Ovary (tissue), 9 donors: ENCODE results near the gene CDK18. TPM values are rescaled to one million over a fixed set of nuclear protein-coding genes. Genes with fewer than 3 reads are reported as not detected.

Experiments used
- DNase-seq, 5 donors: peaks; one replicate each; pipeline ENCODE4 v3.0.0-alpha.2; 2019 to 2020
- H3K27ac ChIP-seq, 2 donors: fragments of 200-600 bp; one replicate each; pipeline versions ENCODE4 v1.5.1 to v1.8.0; 2019 to 2022
- H3K27me3 ChIP-seq: fragments of 200-600 bp; one replicate; pipeline ENCODE4 v1.8.0; 2022
- H3K36me3 ChIP-seq: fragments of 200-600 bp; sonication (generic); one replicate; pipeline ENCODE4 v1.5.1; 2019
- H3K4me1 ChIP-seq: one replicate; pipeline ENCODE4 v1.8.1; 2013; ENCODE audit warnings: mild to moderate bottlenecking, moderate library complexity; ENCODE audit not compliant: insufficient read depth
- H3K4me3 ChIP-seq: fragments of 200-600 bp; sonication (generic); one replicate; pipeline ENCODE4 v1.5.1; 2017
- H3K9me3 ChIP-seq, 2 donors: fragments of 200-600 bp in 1 of 2; sonication (generic) in 1 of 2; one replicate each; pipeline versions ENCODE4 v1.5.1 to v1.8.1; 2013 to 2019; ENCODE audit warnings: mild to moderate bottlenecking in 1 of 2, moderate library complexity in 1 of 2
- CTCF ChIP-seq, 3 donors: fragments of 450-650 bp in 2 of 3; fragments of 200-600 bp in 1 of 3; IDR thresholded peaks; one replicate each; pipeline versions ENCODE4 v1.5.1 to v1.8.0; 2016 to 2022; ENCODE audit warnings: antibody characterized with exemption in 3 of 3, mild to moderate bottlenecking in 1 of 3
- EP300 ChIP-seq: sonication (generic); formaldehyde crosslinking; IDR thresholded peaks from one replicate; pipeline ENCODE4 v1.6.1; 2017; ENCODE audit warnings: antibody characterized with exemption
- POLR2A ChIP-seq: fragments of 450-650 bp; IDR thresholded peaks from one replicate; pipeline ENCODE4 v1.6.1; 2017; ENCODE audit warnings: antibody characterized with exemption, mild to moderate bottlenecking, moderate library complexity
- WGBS, 3 donors: extraction: QIAGEN DNeasy Blood & Tissue Kit in 1 of 3; methylation state at CpG; one replicate each; pipeline versions ENCODE4 v1.1.5 to v1.1.7; 2013 to 2017; 5-methylcytosine and 5-hydroxymethylcytosine counted together
- intact Hi-C, 4 donors: fragments of 100-400 bp; cut with DNase I; formaldehyde crosslinking; loops; one replicate each; pipeline versions ENCODE4 v1.11.0 to v1.15.1; 2022 to 2023
- polyA plus RNA-seq, 2 donors: library from polyadenylated mRNA; stranded (reverse); fragments of 200-250 nt in 1 of 2; fragments of 350-450 nt in 1 of 2; fragmentation: Illumina TruSeq in 1 of 2; extraction: RNeasy Lipid Tissue Mini Kit (QIAGEN cat#74804) in 1 of 2; gene quantifications; one replicate each; pipeline ENCODE4 v1.2.3, GENCODE V29; 2013 to 2014
- total RNA-seq, 7 donors: library from RNA; depleted of rRNA in 2 of 7; stranded (reverse); fragments of >200 nt in 2 of 7; fragmentation: NEBNext Ultra II Directional in 3 of 7; extraction: Animal tissue kit (Norgen Biotek cat#: 25700) in 3 of 7; gene quantifications; one replicate each; pipeline versions ENCODE4 v1.1.0 to v1.2.4, GENCODE V29; 2016 to 2023
- donor health status: DM: no; HTN: no; CAD: no; lungs with moderate emphysema.
- donor health status: DM: no; HTN: no; CAD: no.
- donor health status: Bipolar disorder and iron deficiency.
- donor health status: DM: yes; HTN: yes; CAD: no.
- donor health status: DM: no; HTN: no; CAD: no.
- donor health status: DM: yes; HTN: yes; CAD: no.

The CDK18 gene
- total and polyA plus RNA-seq, 9 donors = 6.3 to 31.5 (median 18.8) TPM

GRCh38 chr1:205494115-205494514, 10.4 kb upstream of the CDK18 start:
- Histone ChIP-seq H3K36me3 (no peaks in the 10 kb centered on the region), H3K4me1 (peaks cover 17% of the 10 kb centered on the region), H3K9me3 (no peaks in the 10 kb centered on the region), H3K27ac (no peak overlapping the region), H3K27me3 (no peaks in the 10 kb centered on the region), H3K4me3 (no peak overlapping the region)
- intact Hi-C loops = no loop called here
- no peak for DNase-seq
- TF ChIP-seq EP300 = no peak
- TF ChIP-seq POLR2A = no peak
- no peak for TF ChIP-seq CTCF (IDR thresholded peaks at IDR 0.05)
- 84 to 86% (median 86%) methylated on average over 4 of the region's 4 CpGs for WGBS, 3 donors

GRCh38 chr1:205495237-205495823, 9.1 kb upstream of the CDK18 start:
- Histone ChIP-seq H3K4me1 (peaks cover 17% of the 10 kb centered on the region), H3K27ac (no peak overlapping the region), H3K4me3 (no peak overlapping the region), H3K27me3 (no peaks in the 10 kb centered on the region), H3K36me3 (no peaks in the 10 kb centered on the region), H3K9me3 (no peaks in the 10 kb centered on the region)
- DNase-seq = peak in 1 of 5 donors; percentile 52
- intact Hi-C loops = no loop called here
- no peak for TF ChIP-seq POLR2A
- no peak for TF ChIP-seq EP300
- no peak for TF ChIP-seq CTCF (IDR thresholded peaks at IDR 0.05)
- 37 to 44% (median 39%) methylated on average over 9 of the region's 9 CpGs for WGBS, 3 donors

GRCh38 chr1:205496661-205497060, 7.8 kb upstream of the CDK18 start:
- 93 to 96% (median 95%) methylated on average over 1 of the region's 1 CpG for WGBS, 3 donors
- no peak for DNase-seq
- peaks cover 17% of the 10 kb centered on the region for H3K4me1 ChIP-seq
- H3K36me3 ChIP-seq = no peaks in the 10 kb centered on the region
- H3K27ac ChIP-seq = no peak overlapping the region
- no peak overlapping the region for H3K4me3 ChIP-seq
- no peaks in the 10 kb centered on the region for H3K27me3 ChIP-seq
- intact Hi-C loops = no loop called here
- TF ChIP-seq EP300 = no peak
- no peak for TF ChIP-seq CTCF (IDR thresholded peaks at IDR 0.05)
- no peak for TF ChIP-seq POLR2A
- no peaks in the 10 kb centered on the region for H3K9me3 ChIP-seq

- intact Hi-C loops = no loop called here
- 53 to 70% (median 67%) methylated on average over 7 of the region's 7 CpGs for WGBS, 3 donors
- Histone ChIP-seq H3K27ac (no peak overlapping the region), H3K4me1 (peaks cover 14% of the 10 kb centered on the region), H3K27me3 (no peaks in the 10 kb centered on the region), H3K36me3 (no peaks in the 10 kb centered on the region), H3K4me3 (no peak overlapping the region), H3K9me3 (no peaks in the 10 kb centered on the region)
- DNase-seq = no peak
- TF ChIP-seq POLR2A (no peak), CTCF (IDR thresholded peaks at IDR 0.05) (no peak), EP300 (no peak)
Observed at GRCh38 chr1:205497351-205497750, 7.1 kb upstream of the CDK18 start.
